H1 (cell line): ENCODE data around the gene IL17A. TPM values are rescaled to one million over a fixed set of nuclear protein-coding genes. Genes with fewer than 3 reads are reported as not detected.

Experiments
- CTCF ChIA-PET: fragments of 300-600 bp; sonication (Branson Sonifier 250); formaldehyde crosslinking; loops from one replicate; lab custom pipeline; 2021; ENCODE audit not compliant: partially characterized antibody; lab: Charles Lee
- POLR2A ChIA-PET: fragments of 300-600 bp; sonication (Branson Sonifier 250); formaldehyde crosslinking; loops from one replicate; lab custom pipeline; 2021; ENCODE audit warnings: inconsistent platforms; ENCODE audit not compliant: partially characterized antibody; lab: Charles Lee
- DNase-seq, 2 experiments: peaks; one replicate each; pipeline versions ENCODE4 v3.0.0 to v3.0.0-alpha.2; 2010 to 2022; ENCODE audit warnings: low spot score in 2 of 2, low read depth in 1 of 2, mixed read lengths in 1 of 2
- FAIRE-seq: peaks from 2 replicates; lab custom pipeline; 2011; peaks lifted over from hg19 to GRCh38; lab: Jason Lieb, UNC
- H2AFZ ChIP-seq: 2 replicates; pipeline ENCODE4 v1.8.1; 2012; ENCODE audit warnings: low read length, inconsistent platforms
- H2AK5ac ChIP-seq: 2 replicates; pipeline ENCODE4 v1.6.1; 2013; ENCODE audit warnings: low read depth, low read length
- H2BK120ac ChIP-seq: replicated peaks from 2 replicates; pipeline ENCODE3; 2013; ENCODE audit warnings: low read depth, low read length, inconsistent platforms
- H2BK12ac ChIP-seq: 2 replicates; pipeline ENCODE4 v1.6.1; 2013; ENCODE audit warnings: low read depth, low read length
- H2BK15ac ChIP-seq: 2 replicates; pipeline ENCODE4 v1.6.1; 2013; ENCODE audit warnings: low read length
- H2BK20ac ChIP-seq: 2 replicates; pipeline ENCODE4 v1.6.1; 2013; ENCODE audit warnings: low read length
- H2BK5ac ChIP-seq: 2 replicates; pipeline ENCODE4 v1.6.1; 2013; ENCODE audit warnings: low read depth, low read length
- H3K14ac ChIP-seq: 2 replicates; pipeline ENCODE4 v1.6.1; 2013; ENCODE audit warnings: inconsistent platforms; ENCODE audit not compliant: insufficient read length
- H3K18ac ChIP-seq: 2 replicates; pipeline ENCODE4 v1.6.1; 2013; ENCODE audit warnings: low read length; ENCODE audit errors: extremely low read depth
- H3K23ac ChIP-seq: 2 replicates; pipeline ENCODE4 v1.6.1; 2013; ENCODE audit warnings: inconsistent platforms; ENCODE audit not compliant: insufficient read length
- H3K23me2 ChIP-seq: 2 replicates; pipeline ENCODE4 v1.6.1; 2013; ENCODE audit warnings: low read depth, low read length
- H3K27ac ChIP-seq: 2 replicates; pipeline ENCODE4 v1.6.1; 2011; ENCODE audit warnings: low read depth, low read length, inconsistent platforms
- H3K27me3 ChIP-seq, 4 experiments: replicated peaks in 1 of 4; 1 replicate in 1 of 4; 2 replicates in 3 of 4; pipeline versions ENCODE4 v1.6.1 to v1.8.1; 2011 to 2013; ENCODE audit warnings: low read length in 3 of 4, mild to moderate bottlenecking in 3 of 4, inconsistent platforms in 2 of 4, mixed read lengths in 2 of 4, moderate library complexity in 1 of 4; ENCODE audit not compliant: control insufficient read depth in 3 of 4, insufficient read depth in 3 of 4; ENCODE audit errors: extremely low read depth in 1 of 4
- H3K36me3 ChIP-seq, 4 experiments: 2 replicates each; pipeline versions ENCODE4 v1.6.1 to v1.8.1; 2011 to 2013; ENCODE audit warnings: mild to moderate bottlenecking in 4 of 4, low read length in 3 of 4, moderate library complexity in 2 of 4, control low read depth in 1 of 4, inconsistent platforms in 1 of 4; ENCODE audit not compliant: insufficient read depth in 4 of 4, control insufficient read depth in 2 of 4
- H3K4ac ChIP-seq: replicated peaks from 2 replicates; pipeline ENCODE3; 2013; ENCODE audit warnings: low read length, low read depth, mixed read lengths, inconsistent platforms; ENCODE audit not compliant: insufficient read length
- H3K4me1 ChIP-seq, 4 experiments: replicated peaks in 1 of 4; 1 replicate in 1 of 4; 2 replicates in 3 of 4; pipeline versions ENCODE4 v1.6.1 to v1.8.1; 2011 to 2013; ENCODE audit warnings: low read length in 3 of 4, inconsistent platforms in 2 of 4, mixed read lengths in 1 of 4; ENCODE audit not compliant: insufficient read depth in 4 of 4, control insufficient read depth in 3 of 4
- H3K4me2 ChIP-seq, 2 experiments: 2 replicates each; pipeline versions ENCODE4 v1.6.1 to v1.8.1; 2011 to 2013; ENCODE audit warnings: low read depth in 2 of 2, low read length in 2 of 2, control low read depth in 1 of 2, inconsistent platforms in 1 of 2, mild to moderate bottlenecking in 1 of 2; ENCODE audit not compliant: insufficient read depth in 1 of 2
- H3K4me3 ChIP-seq, 4 experiments: fragments of 200-600, 300-600 bp in 1 of 4; sonication (generic), shearing (Covaris generic), sonication (Bioruptor Twin) in 1 of 4; 2 replicates each; pipeline versions ENCODE4 v1.5.1 to v1.8.1; 2011 to 2016; ENCODE audit warnings: low read length in 4 of 4, low read depth in 3 of 4, control low read depth in 2 of 4, inconsistent platforms in 2 of 4, mild to moderate bottlenecking in 2 of 4, mixed read lengths in 1 of 4, moderate library complexity in 1 of 4; ENCODE audit not compliant: insufficient read depth in 2 of 4; ENCODE audit errors: extremely low read depth in 1 of 4
- H3K56ac ChIP-seq: replicated peaks from 2 replicates; pipeline ENCODE3; 2013; ENCODE audit warnings: low read depth, mild to moderate bottlenecking, mixed read lengths, low read length, inconsistent platforms; ENCODE audit not compliant: insufficient read length
- H3K79me1 ChIP-seq: 2 replicates; pipeline ENCODE4 v1.6.1; 2013; ENCODE audit warnings: low read depth, low read length, control low read depth
- H3K79me2 ChIP-seq, 2 experiments: 2 replicates each; pipeline versions ENCODE4 v1.6.1 to v1.8.1; 2012 to 2013; ENCODE audit warnings: low read length in 2 of 2, mild to moderate bottlenecking in 2 of 2, inconsistent platforms in 1 of 2; ENCODE audit not compliant: insufficient read depth in 2 of 2, control insufficient read depth in 1 of 2
- H3K9ac ChIP-seq, 4 experiments: replicated peaks in 1 of 4; 1 replicate in 1 of 4; 2 replicates in 3 of 4; pipeline versions ENCODE4 v1.6.1 to v1.8.1; 2011 to 2013; ENCODE audit warnings: low read depth in 3 of 4, low read length in 3 of 4, control low read depth in 2 of 4, mild to moderate bottlenecking in 2 of 4, moderate library complexity in 2 of 4, inconsistent platforms in 1 of 4; ENCODE audit errors: extremely low read depth in 1 of 4
- H3K9me3 ChIP-seq, 2 experiments: 2 replicates each; pipeline versions ENCODE4 v1.6.1 to v1.8.1; 2012 to 2013; ENCODE audit warnings: mild to moderate bottlenecking in 2 of 2, moderate library complexity in 2 of 2, control low read depth in 1 of 2, inconsistent platforms in 1 of 2, low read depth in 1 of 2, low read length in 1 of 2, mixed read lengths in 1 of 2; ENCODE audit not compliant: insufficient read depth in 2 of 2
- H4K20me1 ChIP-seq, 2 experiments: replicated peaks in 1 of 2; 2 replicates each; pipeline versions ENCODE3 to v1.8.1; 2011 to 2013; ENCODE audit warnings: inconsistent platforms in 2 of 2, low read length in 2 of 2, mild to moderate bottlenecking in 1 of 2; ENCODE audit not compliant: insufficient read depth in 2 of 2, control insufficient read depth in 1 of 2
- H4K5ac ChIP-seq: 2 replicates; pipeline ENCODE4 v1.6.1; 2013; ENCODE audit warnings: low read length, low read depth, mixed read lengths, inconsistent platforms; ENCODE audit not compliant: insufficient read length
- H4K8ac ChIP-seq: 2 replicates; pipeline ENCODE4 v1.8.0; 2013; ENCODE audit warnings: mild to moderate bottlenecking, moderate library complexity, low read length, inconsistent platforms; ENCODE audit not compliant: insufficient read depth; ENCODE audit errors: extremely low read depth
- H4K91ac ChIP-seq: replicated peaks from 2 replicates; pipeline ENCODE3; 2013; ENCODE audit warnings: low read length, mixed read lengths, inconsistent platforms; ENCODE audit not compliant: insufficient read length
- BCL11A ChIP-seq, 2 experiments: IDR thresholded peaks; one replicate each; pipeline ENCODE4 v1.6.1; 2011; ENCODE audit warnings: low read depth in 2 of 2, low read length in 2 of 2, mild to moderate bottlenecking in 2 of 2
- CHD2 ChIP-seq: IDR thresholded peaks from 2 replicates; pipeline ENCODE4 v1.6.1; 2012; ENCODE audit warnings: low read length, improper control_type of control experiment
- CTBP2 ChIP-seq: IDR thresholded peaks from 2 replicates; pipeline ENCODE4 v1.7.0; 2011; ENCODE audit warnings: borderline replicate concordance, mild to moderate bottlenecking, moderate library complexity, mixed read lengths, low read length; ENCODE audit not compliant: insufficient read depth, insufficient read length
- E2F6 ChIP-seq: IDR thresholded peaks from 2 replicates; pipeline ENCODE4 v1.6.1; 2012; ENCODE audit warnings: inconsistent platforms
- PHF8 ChIP-seq: fragments of 200-600 bp; sonication (generic); conservative IDR thresholded peaks from 2 replicates; pipeline ENCODE4 v1.7.1; 2012; ENCODE audit warnings: low read depth, mild to moderate bottlenecking, inconsistent platforms, low read length, moderate library complexity
- POLR2AphosphoS5 ChIP-seq: IDR thresholded peaks from 2 replicates; pipeline ENCODE4 v1.6.1; 2011; ENCODE audit warnings: low read depth, low read length
- POU5F1 ChIP-seq: IDR thresholded peaks from 2 replicates; pipeline ENCODE4 v1.6.1; 2011; ENCODE audit warnings: low read depth, mild to moderate bottlenecking, low read length, moderate library complexity
- RXRA ChIP-seq: IDR thresholded peaks from 2 replicates; pipeline ENCODE4 v1.6.1; 2011; ENCODE audit warnings: low read depth, mild to moderate bottlenecking, low read length, moderate library complexity; ENCODE audit not compliant: insufficient read depth
- SP2 ChIP-seq: IDR thresholded peaks from 2 replicates; pipeline ENCODE4 v1.6.1; 2012; ENCODE audit warnings: mild to moderate bottlenecking, low read length, inconsistent platforms
- TAF7 ChIP-seq: optimal IDR thresholded peaks from 2 replicates; pipeline ENCODE3; 2011; ENCODE audit warnings: low read depth, mild to moderate bottlenecking, inconsistent platforms, low read length, moderate library complexity, borderline replicate concordance
- YY1 ChIP-seq: IDR thresholded peaks from 2 replicates; pipeline ENCODE4 v1.6.1; 2011; ENCODE audit warnings: low read depth, mild to moderate bottlenecking, low read length
- ZNF274 ChIP-seq: IDR thresholded peaks from 2 replicates; pipeline ENCODE4 v1.7.0; 2012; ENCODE audit warnings: low read length, borderline replicate concordance; ENCODE audit errors: extremely low read depth
- WGBS, 2 experiments: shearing (Covaris generic) in 1 of 2; methylation state at CpG; one replicate each; pipeline versions ENCODE4 v1.1.6 to v1.1.7; 2013 to 2015; ENCODE audit warnings: low lambda C conversion rate in 2 of 2, mixed read lengths in 2 of 2, inconsistent platforms in 1 of 2, low coverage in 1 of 2, missing lambda C conversion rate in 1 of 2; ENCODE audit not compliant: insufficient replicate concordance in 2 of 2, insufficient coverage in 1 of 2, insufficient read length in 1 of 2; ENCODE audit errors: extremely low coverage in 1 of 2, missing lambda C conversion rate in 1 of 2; 5-methylcytosine and 5-hydroxymethylcytosine counted together
- polyA plus RNA-seq, 7 experiments: library from polyadenylated mRNA; depleted of rRNA in 3 of 7; stranded (reverse) in 5 of 7; unstranded in 2 of 7; fragments of >200 nt in 5 of 7; fragments of 200-250 nt in 2 of 7; gene quantifications; 1 replicate in 5 of 7; 2 replicates in 1 of 7; 4 replicates in 1 of 7; pipeline versions ENCODE4 v1.2.1 to v1.2.3, GENCODE V29; 2011 to 2013; ENCODE audit warnings: missing spikeins in 2 of 7, mixed read lengths in 2 of 7
- total RNA-seq: library from RNA; stranded (reverse); fragmentation: NEBNext Ultra II Directional; extraction: Animal tissue kit (Norgen Biotek cat#: 25700); gene quantifications from 2 replicates; pipeline ENCODE4 v1.2.1, GENCODE V29; 2021

IL17A gene
- total and polyA plus RNA-seq, 2 of the 8 experiments (the other 6 are each of a cell fraction or from before 2014, with no cell fraction given): not detected

- H3K79me1 ChIP-seq: no peaks in the 10 kb centered on the region
- CTCF ChIA-PET: interaction anchor here (1.1 to 6.7 kb wide), 9 partner anchors 13 to 181 kb away, joined by 3 to 66 read pairs (median 4); partner anchors contain the start of gene IL17F
- no peak overlapping the region for H2BK120ac ChIP-seq
- H3K4me1 ChIP-seq: peaks cover 0 to 4% (median 0%) of the 10 kb centered on the region in 4 experiments; a peak in 1 of 7 replicates
- H3K4me2 ChIP-seq: no peak overlapping the region
- no peak overlapping the region for H4K5ac ChIP-seq
- no peak overlapping the region for H2BK5ac ChIP-seq
- FAIRE-seq: no peak
- H3K23me2 ChIP-seq: no peaks in the 10 kb centered on the region
- H3K36me3 ChIP-seq: no peaks in the 10 kb centered on the region
- no peak overlapping the region for H3K56ac ChIP-seq
- H3K9ac ChIP-seq: no peak overlapping the region
- H3K79me2 ChIP-seq: no peaks in the 10 kb centered on the region
- no peak overlapping the region for H4K91ac ChIP-seq
- H2AK5ac ChIP-seq: no peak overlapping the region
- no peak overlapping the region for H3K27ac ChIP-seq
- no peak overlapping the region for H3K18ac ChIP-seq
- H4K8ac ChIP-seq: no peak overlapping the region
- H3K14ac ChIP-seq: no peak overlapping the region
- H2BK12ac ChIP-seq: no peak overlapping the region
- POLR2A ChIA-PET: interaction anchor here (1.0 to 1.7 kb wide), 3 partner anchors 8 to 48 kb away, joined by 3 to 4 read pairs (median 3); no protein-coding TSS in a partner anchor
- no peak overlapping the region for H3K23ac ChIP-seq
- no peak overlapping the region for H2BK15ac ChIP-seq
- no peaks in the 10 kb centered on the region for H3K9me3 ChIP-seq
- H3K27me3 ChIP-seq: no peaks in the 10 kb centered on the region
- no peaks in the 10 kb centered on the region for H4K20me1 ChIP-seq
- H2BK20ac ChIP-seq: no peak overlapping the region
- H3K4me3 ChIP-seq: no peak overlapping the region
- DNase-seq: no peak
- H3K4ac ChIP-seq: no peak overlapping the region
- H2AFZ ChIP-seq: no peak overlapping the region
- 100% methylated on average over 1 of the region's 1 CpG; no CpG with 5 or more reads in 1 of the 2 experiments for whole genome bisulfite sequencing, 2 experiments
- TF ChIP-seq TAF7: no peak
- no peak for TF ChIP-seq RXRA
- no peak for TF ChIP-seq YY1
- TF ChIP-seq POU5F1: no peak
- TF ChIP-seq PHF8: no peak
- no peak for TF ChIP-seq CHD2
- no peak for TF ChIP-seq POLR2AphosphoS5
- no peak for TF ChIP-seq ZNF274
- no peak for TF ChIP-seq CTBP2
- no peak for TF ChIP-seq SP2
- TF ChIP-seq BCL11A (IDR thresholded peaks at IDR 0.05; ENCODE audit: low read depth in 2 of 2, low read length in 2 of 2): no peak
- TF ChIP-seq E2F6: no peak
Observed at GRCh38 chr6:52230685-52231084, 44.5 kb downstream of the IL17A start.
